ENCODE measurements around the gene PCSK7.

Gene PCSK7

GRCh38 chr11:117166491-117166890, 65.4 kb downstream of the PCSK7 start:
- DNase-seq (ENCODE audit: low spot score) (no peak), FAIRE-seq (no peak)

GRCh38 chr11:117160826-117161225, 71.0 kb downstream of the PCSK7 start:
- DNase-seq (ENCODE audit: low spot score) (no peak), FAIRE-seq (no peak)

- no peak for DNase-seq (ENCODE audit: low spot score)
- no peak for FAIRE-seq
Observed at GRCh38 chr11:117159892-117160291, 72.0 kb downstream of the PCSK7 start.

- DNase-seq (ENCODE audit: low spot score) = no peak
- FAIRE-seq = no peak
Observed at GRCh38 chr11:117157507-117157906, 74.4 kb downstream of the PCSK7 start.

GRCh38 chr11:117154468-117154867, 77.4 kb downstream of the PCSK7 start:
- FAIRE-seq (no peak), DNase-seq (ENCODE audit: low spot score) (no peak)
